Esophagus muscularis mucosa (tissue), 4 donors: Measurements from ENCODE around the gene MS4A13. TPM values are rescaled to one million over a fixed set of nuclear protein-coding genes. Genes with fewer than 3 reads are reported as not detected.

Source experiments
- DNase-seq: peaks from one replicate; pipeline ENCODE4 v3.0.0-alpha.2; 2017; ENCODE audit errors: extremely low spot score
- H3K27ac ChIP-seq, 4 donors: fragments of 200-600 bp; sonication (generic); replicated peaks in 1 of 4; 1 replicate in 3 of 4; 2 replicates in 1 of 4; pipeline ENCODE4 v1.5.1; 2016 to 2019; ENCODE audit warnings: mild to moderate bottlenecking in 1 of 4
- H3K27me3 ChIP-seq, 4 donors: fragments of 200-600 bp; sonication (generic); one replicate each; pipeline versions ENCODE4 v1.5.1 to v1.6.0; 2016 to 2019
- H3K36me3 ChIP-seq, 4 donors: fragments of 200-600 bp; sonication (generic); one replicate each; pipeline ENCODE4 v1.5.1; 2016 to 2019
- H3K4me1 ChIP-seq, 4 donors: fragments of 200-600 bp; sonication (generic); one replicate each; pipeline ENCODE4 v1.5.1; 2016 to 2019
- H3K4me3 ChIP-seq, 4 donors: fragments of 200-600 bp; sonication (generic); 1 replicate in 2 of 4; 2 replicates in 2 of 4; pipeline ENCODE4 v1.5.1; 2016 to 2019; ENCODE audit warnings: mild to moderate bottlenecking in 4 of 4, moderate library complexity in 1 of 4
- H3K9me3 ChIP-seq, 4 donors: fragments of 200-600 bp; sonication (generic); 1 replicate in 3 of 4; 2 replicates in 1 of 4; pipeline ENCODE4 v1.5.1; 2016 to 2019
- EP300 ChIP-seq: sonication (generic); formaldehyde crosslinking; IDR thresholded peaks from one replicate; pipeline ENCODE4 v1.6.1; 2017; ENCODE audit warnings: antibody characterized with exemption
- POLR2A ChIP-seq: fragments of 450-650 bp; IDR thresholded peaks from one replicate; pipeline ENCODE4 v1.6.1; 2017; ENCODE audit warnings: antibody characterized with exemption, moderate library complexity, mild to moderate bottlenecking, low read depth
- POLR2AphosphoS5 ChIP-seq, 2 donors: sonication (generic); formaldehyde crosslinking; IDR thresholded peaks; one replicate each; pipeline ENCODE4 v1.6.1; 2017; ENCODE audit warnings: antibody characterized with exemption in 2 of 2
- WGBS: methylation state at CpG from one replicate; pipeline ENCODE4 v1.1.5; 2018; 5-methylcytosine and 5-hydroxymethylcytosine counted together
- intact Hi-C: fragments of 100-400 bp; cut with DNase I; formaldehyde crosslinking; loops from one replicate; pipeline ENCODE4 v1.15.1; 2023
- total RNA-seq, 4 donors: library from RNA; depleted of rRNA; stranded (reverse); fragments of >200 nt; gene quantifications; one replicate each; pipeline versions ENCODE4 v1.1.0 to v1.2.1, GENCODE V29; 2016
- TF ChIP-seq, protein P1 (sequence below), 3 experiments: fragments of 200-600 bp in 2 of 3; fragments of 450-650 bp in 1 of 3; sonication (generic) in 2 of 3; IDR thresholded peaks; one replicate each; pipeline ENCODE4 v1.5.1; 2017 to 2019; ENCODE audit warnings: antibody characterized with exemption in 3 of 3, mild to moderate bottlenecking in 2 of 3, moderate library complexity in 1 of 3

MS4A13 gene
- total RNA-seq, 4 donors from 2014 or later = not detected

DNA sequence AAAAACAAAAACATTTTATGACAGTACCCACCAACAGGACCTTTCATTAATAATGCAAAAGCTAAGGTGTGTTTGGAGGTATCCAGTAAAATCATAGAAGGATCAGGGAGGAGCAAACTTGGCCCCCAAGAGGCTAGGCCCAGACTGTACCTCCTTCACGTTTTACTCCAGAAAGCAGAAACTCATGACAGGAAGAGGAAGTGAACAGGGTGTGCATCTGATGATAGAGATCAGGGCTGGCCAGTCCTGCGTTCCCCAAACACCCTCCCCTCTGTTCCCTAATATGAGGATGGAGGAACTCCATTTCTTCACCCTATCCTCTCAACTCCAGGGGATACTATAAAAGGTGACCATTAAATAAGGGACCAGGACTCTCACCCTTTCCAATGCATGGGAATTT is 32.8 kb upstream of the MS4A13 start:
- Histone ChIP-seq H3K27ac (no peak overlapping the region), H3K4me1 (no peaks in the 10 kb centered on the region), H3K4me3 (no peak overlapping the region), H3K9me3 (no peaks in the 10 kb centered on the region), H3K27me3 (no peaks in the 10 kb centered on the region), H3K36me3 (no peaks in the 10 kb centered on the region)
- WGBS = 49% methylated on average over 2 of the region's 2 CpGs
- intact Hi-C loops = no loop called here
- DNase-seq = no peak
- TF ChIP-seq, protein P1, sequence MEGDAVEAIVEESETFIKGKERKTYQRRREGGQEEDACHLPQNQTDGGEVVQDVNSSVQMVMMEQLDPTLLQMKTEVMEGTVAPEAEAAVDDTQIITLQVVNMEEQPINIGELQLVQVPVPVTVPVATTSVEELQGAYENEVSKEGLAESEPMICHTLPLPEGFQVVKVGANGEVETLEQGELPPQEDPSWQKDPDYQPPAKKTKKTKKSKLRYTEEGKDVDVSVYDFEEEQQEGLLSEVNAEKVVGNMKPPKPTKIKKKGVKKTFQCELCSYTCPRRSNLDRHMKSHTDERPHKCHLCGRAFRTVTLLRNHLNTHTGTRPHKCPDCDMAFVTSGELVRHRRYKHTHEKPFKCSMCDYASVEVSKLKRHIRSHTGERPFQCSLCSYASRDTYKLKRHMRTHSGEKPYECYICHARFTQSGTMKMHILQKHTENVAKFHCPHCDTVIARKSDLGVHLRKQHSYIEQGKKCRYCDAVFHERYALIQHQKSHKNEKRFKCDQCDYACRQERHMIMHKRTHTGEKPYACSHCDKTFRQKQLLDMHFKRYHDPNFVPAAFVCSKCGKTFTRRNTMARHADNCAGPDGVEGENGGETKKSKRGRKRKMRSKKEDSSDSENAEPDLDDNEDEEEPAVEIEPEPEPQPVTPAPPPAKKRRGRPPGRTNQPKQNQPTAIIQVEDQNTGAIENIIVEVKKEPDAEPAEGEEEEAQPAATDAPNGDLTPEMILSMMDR (IDR thresholded peaks at IDR 0.05) = no peak
- TF ChIP-seq POLR2A (no peak), POLR2AphosphoS5 (IDR thresholded peaks at IDR 0.05) (no peak), EP300 (no peak)

DNA sequence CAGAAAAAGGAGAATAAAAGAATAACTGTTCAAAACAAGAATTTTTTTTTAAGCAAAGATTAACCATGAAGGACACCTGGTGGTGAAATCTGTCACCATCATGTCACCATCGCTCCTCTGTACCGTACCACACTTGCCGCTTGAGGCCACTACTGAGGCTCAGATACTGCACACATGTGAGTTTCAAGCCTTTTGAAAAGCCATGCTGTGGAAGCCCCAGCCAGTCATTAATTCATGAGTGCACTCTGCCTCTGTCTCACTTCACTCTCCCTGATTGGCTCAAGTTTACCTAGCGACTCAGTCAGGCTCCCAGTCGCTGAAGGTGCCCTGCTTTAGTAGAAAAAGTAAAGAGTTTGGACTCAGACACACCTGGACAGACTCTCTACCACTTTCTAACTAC is 29.2 kb upstream of the MS4A13 start:
- Histone ChIP-seq H3K4me3 (no peak overlapping the region), H3K27ac (no peak overlapping the region), H3K36me3 (no peaks in the 10 kb centered on the region), H3K27me3 (no peaks in the 10 kb centered on the region), H3K4me1 (no peaks in the 10 kb centered on the region), H3K9me3 (no peaks in the 10 kb centered on the region)
- TF ChIP-seq POLR2A (no peak), POLR2AphosphoS5 (IDR thresholded peaks at IDR 0.05) (no peak), EP300 (no peak)
- TF ChIP-seq, protein P1 (IDR thresholded peaks at IDR 0.05) = no peak
- no peak for DNase-seq
- WGBS = 87% methylated on average over 5 of the region's 5 CpGs
- intact Hi-C loops = no loop called here

DNA sequence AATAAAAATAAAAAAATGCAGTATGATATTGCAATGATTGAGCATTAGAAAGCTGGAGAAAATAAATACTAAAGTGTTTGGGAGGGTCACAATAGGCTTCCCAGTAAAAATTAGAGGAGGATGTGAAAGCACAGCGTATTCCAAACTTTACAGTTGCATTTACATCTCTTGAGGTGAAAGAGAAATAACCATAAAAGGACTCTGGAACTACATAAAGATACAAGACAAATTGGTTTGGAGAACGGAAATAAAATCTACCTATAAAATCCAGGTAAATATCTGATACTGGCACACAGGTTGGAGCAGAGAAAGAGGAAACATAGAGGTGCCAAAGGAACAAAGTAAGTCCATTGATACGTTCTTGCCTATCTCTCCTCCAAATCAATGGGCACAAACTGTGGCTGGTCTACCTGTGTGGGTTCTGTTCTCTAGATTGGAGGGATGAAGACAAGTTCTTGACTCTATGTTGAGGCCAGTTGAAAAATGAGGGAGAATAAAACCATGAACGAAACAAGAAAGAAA is 22.6 kb upstream of the MS4A13 start, which contains the start of gene MS4A12:
Gene MS4A12 (plus strand): TSS at position 291 of the 522 bp plus-strand sequence. CDS start 4,541 bp downstream, outside the sequence.
- Histone ChIP-seq H3K36me3 (no peaks in the 10 kb centered on the region), H3K4me1 (no peaks in the 10 kb centered on the region), H3K4me3 (no peak within 1 kb of the TSS), H3K27me3 (no peaks in the 10 kb centered on the region), H3K9me3 (no peaks in the 10 kb centered on the region), H3K27ac (no peak within 1 kb of the TSS)
- TF ChIP-seq, protein P1 (IDR thresholded peaks at IDR 0.05) = no peak
- TF ChIP-seq EP300 (no peak), POLR2A (no peak), POLR2AphosphoS5 (IDR thresholded peaks at IDR 0.05) (no peak)
- WGBS = 63% methylated on average over 4 of the region's 4 CpGs
- intact Hi-C loops = no loop called here
- DNase-seq = no peak

DNA sequence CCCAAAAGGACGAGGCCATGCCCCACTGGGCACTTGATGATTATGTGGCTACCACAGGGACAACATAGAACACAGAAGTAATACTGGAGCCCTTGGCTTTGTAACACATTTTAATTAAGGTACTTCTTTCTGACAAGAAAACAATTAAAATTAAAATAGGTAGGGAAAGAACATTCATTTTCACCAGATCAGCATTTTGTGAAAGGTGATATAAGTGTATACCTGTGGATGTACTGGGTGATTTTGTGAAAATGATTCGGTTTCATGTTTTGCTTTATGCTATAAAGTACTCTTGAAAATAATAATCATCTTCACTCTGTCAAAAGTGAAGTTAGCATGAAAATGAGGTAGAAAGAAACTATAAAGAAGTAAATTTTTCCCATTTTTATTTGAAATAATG is 21.7 kb upstream of the MS4A13 start:
- no peaks in the 10 kb centered on the region for H3K4me1 ChIP-seq
- DNase-seq = no peak
- intact Hi-C loops = no loop called here
- no peaks in the 10 kb centered on the region for H3K36me3 ChIP-seq
- no peak overlapping the region for H3K4me3 ChIP-seq
- WGBS = 85% methylated on average over 2 of the region's 2 CpGs
- no peaks in the 10 kb centered on the region for H3K9me3 ChIP-seq
- no peak for TF ChIP-seq POLR2AphosphoS5 (IDR thresholded peaks at IDR 0.05)
- no peak for TF ChIP-seq POLR2A
- TF ChIP-seq, protein P1 (IDR thresholded peaks at IDR 0.05) = no peak
- no peak for TF ChIP-seq EP300
- no peaks in the 10 kb centered on the region for H3K27me3 ChIP-seq
- H3K27ac ChIP-seq = no peak overlapping the region

DNA sequence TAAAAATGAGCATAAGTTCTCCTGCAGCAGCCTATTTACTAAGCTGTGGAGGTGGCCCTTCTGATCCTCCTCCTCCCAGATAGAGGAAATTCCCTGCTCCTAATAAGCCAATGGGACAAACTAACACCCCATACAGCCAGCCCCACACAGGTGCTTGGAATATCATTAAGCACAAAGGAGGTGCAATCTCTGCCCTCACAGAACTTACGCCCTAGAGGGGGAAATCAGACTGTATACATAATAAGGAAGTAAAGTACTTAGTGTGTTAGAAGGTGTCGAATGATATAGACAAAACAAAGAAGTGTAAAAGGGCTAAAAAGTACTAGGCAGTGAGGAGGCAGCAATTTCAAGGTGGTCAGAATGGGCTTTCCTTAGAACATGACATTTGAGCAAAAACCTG is 16.8 kb upstream of the MS4A13 start:
- no peaks in the 10 kb centered on the region for H3K9me3 ChIP-seq
- no peaks in the 10 kb centered on the region for H3K4me1 ChIP-seq
- intact Hi-C loops = no loop called here
- no peak overlapping the region for H3K4me3 ChIP-seq
- no peak overlapping the region for H3K27ac ChIP-seq
- no peak for TF ChIP-seq POLR2A
- no peak for TF ChIP-seq POLR2AphosphoS5 (IDR thresholded peaks at IDR 0.05)
- TF ChIP-seq, protein P1 (IDR thresholded peaks at IDR 0.05) = no peak
- TF ChIP-seq EP300 = no peak
- no peak for DNase-seq
- H3K27me3 ChIP-seq = no peaks in the 10 kb centered on the region
- WGBS = 63% methylated on average over 2 of the region's 2 CpGs
- no peaks in the 10 kb centered on the region for H3K36me3 ChIP-seq
